SK-N-SH treated with all-trans-retinoic acid at 6 μM for 48 hours (cell line): ENCODE data around the gene ADRA1B.

ENCODE experiments used
- ATAC-seq: fragments of 200-7000 bp; cut with Tn5 transposase; 3 replicates; pipeline ENCODE4 v1.9.1; 2020; ENCODE audit warnings: mild to moderate bottlenecking, moderate library complexity
- ARNTL ChIP-seq: fragments of 450-650 bp; formaldehyde crosslinking; IDR thresholded peaks from 2 replicates; pipeline ENCODE4 v1.5.0; 2020; ENCODE audit warnings: low read depth, mild to moderate bottlenecking, moderate library complexity, borderline replicate concordance
- BACH2 ChIP-seq: fragments of 250-450 bp; sonication (Bioruptor Pico); IDR thresholded peaks from 2 replicates; pipeline ENCODE4 v1.9.0; 2021; ENCODE audit warnings: mild to moderate bottlenecking, borderline replicate concordance
- CSDC2 ChIP-seq: fragments of 250-450 bp; sonication (Bioruptor Pico); IDR thresholded peaks from 2 replicates; pipeline ENCODE4 v1.5.0; 2020; ENCODE audit warnings: mild to moderate bottlenecking, moderate library complexity
- ESRRG ChIP-seq: fragments of 250-450 bp; sonication (Bioruptor Pico); IDR thresholded peaks from 2 replicates; pipeline ENCODE4 v1.6.1; 2021; ENCODE audit warnings: mild to moderate bottlenecking
- GLIS3 ChIP-seq: fragments of 250-450 bp; sonication (Bioruptor Pico); IDR thresholded peaks from 2 replicates; pipeline ENCODE4 v1.5.0; 2020; ENCODE audit warnings: mild to moderate bottlenecking, moderate library complexity
- ISL1 ChIP-seq: fragments of 250-450 bp; sonication (Bioruptor Pico); IDR thresholded peaks from 2 replicates; pipeline ENCODE4 v2.1.2; 2022; ENCODE audit warnings: mild to moderate bottlenecking, moderate library complexity
- OSR1 ChIP-seq: fragments of 250-450 bp; sonication (Bioruptor Pico); IDR thresholded peaks from 2 replicates; pipeline ENCODE4 v1.8.0; 2022; ENCODE audit warnings: moderate library complexity, mild to moderate bottlenecking, inconsistent platforms
- RARB ChIP-seq: fragments of 250-450 bp; sonication (Bioruptor Pico); IDR thresholded peaks from 2 replicates; pipeline ENCODE4 v1.8.0; 2021; ENCODE audit warnings: mild to moderate bottlenecking, moderate library complexity
- SNAI2 ChIP-seq: fragments of 250-450 bp; sonication (Bioruptor Pico); IDR thresholded peaks from 2 replicates; pipeline ENCODE4 v1.5.0; 2020; ENCODE audit warnings: mild to moderate bottlenecking, moderate library complexity
- TCF4 ChIP-seq: fragments of 250-450 bp; sonication (Bioruptor Pico); IDR thresholded peaks from 2 replicates; pipeline ENCODE4 v1.8.0; 2021; ENCODE audit warnings: mild to moderate bottlenecking, moderate library complexity, borderline replicate concordance
- ZC3H10 ChIP-seq: fragments of 250-450 bp; sonication (Bioruptor Pico); IDR thresholded peaks from 2 replicates; pipeline ENCODE4 v1.5.1; 2021; ENCODE audit warnings: mild to moderate bottlenecking, moderate library complexity
- ZFP3 ChIP-seq: fragments of 250-450 bp; sonication (Bioruptor Pico); IDR thresholded peaks from 2 replicates; pipeline ENCODE4 v1.5.0; 2020; ENCODE audit warnings: mild to moderate bottlenecking, moderate library complexity
- ZFP30 ChIP-seq: fragments of 450-650 bp; formaldehyde crosslinking; IDR thresholded peaks from 2 replicates; pipeline ENCODE4 v1.5.0; 2022; ENCODE audit warnings: mild to moderate bottlenecking, moderate library complexity
- ZNF565 ChIP-seq: fragments of 450-650 bp; formaldehyde crosslinking; conservative IDR thresholded peaks from 2 replicates; pipeline ENCODE4 v1.5.0; 2020; ENCODE audit warnings: low read depth, mild to moderate bottlenecking, moderate library complexity
- ZNF70 ChIP-seq: fragments of 450-650 bp; formaldehyde crosslinking; IDR thresholded peaks from 2 replicates; pipeline ENCODE4 v1.5.0; 2020; ENCODE audit warnings: mild to moderate bottlenecking, moderate library complexity
- ZNF8 ChIP-seq: fragments of 450-650 bp; formaldehyde crosslinking; IDR thresholded peaks from 2 replicates; pipeline ENCODE4 v1.5.0; 2020; ENCODE audit warnings: mild to moderate bottlenecking, moderate library complexity
- TF ChIP-seq, protein P1 (sequence below): fragments of 250-450 bp; sonication (Bioruptor Pico); IDR thresholded peaks from 2 replicates; pipeline ENCODE4 v1.8.0; 2021; ENCODE audit warnings: low read depth, mild to moderate bottlenecking, moderate library complexity, borderline replicate concordance
- TF ChIP-seq, protein P2 (sequence below): fragments of 250-450 bp; sonication (Bioruptor Pico); IDR thresholded peaks from 2 replicates; pipeline ENCODE4 v1.5.1; 2021; ENCODE audit warnings: mild to moderate bottlenecking, moderate library complexity
- TF ChIP-seq, protein P3 (sequence below): fragments of 250-450 bp; sonication (Bioruptor Pico); IDR thresholded peaks from 2 replicates; pipeline ENCODE4 v1.8.0; 2020; ENCODE audit warnings: mild to moderate bottlenecking, moderate library complexity, borderline replicate concordance
- TF ChIP-seq, protein P4 (sequence below): fragments of 250-450 bp; sonication (Bioruptor Pico); IDR thresholded peaks from 2 replicates; pipeline ENCODE4 v1.5.1; 2020; ENCODE audit warnings: low read depth, mild to moderate bottlenecking, moderate library complexity

Gene ADRA1B

DNA sequence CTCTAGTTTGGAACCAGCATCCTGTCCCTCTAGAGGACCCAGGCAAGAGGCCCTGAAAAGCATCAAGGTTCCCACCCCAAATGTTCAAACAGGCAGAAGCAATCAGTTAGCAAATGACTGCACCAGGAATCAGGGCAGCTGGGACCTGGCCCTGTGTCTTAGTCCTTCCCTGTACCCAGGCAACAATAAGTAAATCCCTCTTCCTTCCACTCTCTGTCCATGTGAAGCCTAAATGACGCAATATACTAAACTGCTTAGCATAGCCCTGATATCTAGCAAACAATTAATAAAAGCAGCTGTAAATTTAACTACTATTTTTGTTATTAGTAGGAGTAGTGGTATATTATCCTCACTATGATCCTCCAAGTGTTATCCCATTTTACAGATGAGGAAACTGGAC is 13.2 kb upstream of the ADRA1B start:
- no peak for TF ChIP-seq ZNF70
- TF ChIP-seq ZC3H10 (CRISPR knock-in tag) = no peak
- TF ChIP-seq ZNF8 (CRISPR knock-in tag) = no peak
- TF ChIP-seq, all 23 proteins: peak for 0

DNA sequence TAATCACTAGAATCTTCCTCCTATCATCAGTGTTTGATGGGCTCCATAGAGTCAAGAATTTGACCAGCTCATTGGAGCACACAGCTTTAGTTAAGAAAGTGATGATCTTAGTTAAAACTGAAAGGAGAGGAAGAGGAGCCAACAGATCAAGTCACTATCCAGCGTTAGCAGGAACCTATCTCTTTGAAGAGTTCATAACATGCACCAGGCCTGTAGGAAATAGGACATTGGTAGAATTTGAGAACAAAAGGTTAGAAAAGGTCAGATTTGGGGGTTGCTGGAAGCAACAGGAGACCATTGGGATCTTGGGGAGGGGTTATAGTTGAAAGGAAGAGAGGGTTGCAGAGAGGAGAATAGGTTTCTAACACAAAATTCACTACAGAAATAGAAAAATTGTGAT is 11.4 kb upstream of the ADRA1B start:
- no peak for TF ChIP-seq GLIS3 (CRISPR knock-in tag)
- TF ChIP-seq ZC3H10 (CRISPR knock-in tag) = no peak
- TF ChIP-seq TCF4 (CRISPR knock-in tag) = no peak
- no peak for TF ChIP-seq ZFP3 (CRISPR knock-in tag)
- no peak for TF ChIP-seq ZNF8 (CRISPR knock-in tag)
- no peak for TF ChIP-seq RARB
- TF ChIP-seq CSDC2 (CRISPR knock-in tag) = no peak
- TF ChIP-seq, protein P1, sequence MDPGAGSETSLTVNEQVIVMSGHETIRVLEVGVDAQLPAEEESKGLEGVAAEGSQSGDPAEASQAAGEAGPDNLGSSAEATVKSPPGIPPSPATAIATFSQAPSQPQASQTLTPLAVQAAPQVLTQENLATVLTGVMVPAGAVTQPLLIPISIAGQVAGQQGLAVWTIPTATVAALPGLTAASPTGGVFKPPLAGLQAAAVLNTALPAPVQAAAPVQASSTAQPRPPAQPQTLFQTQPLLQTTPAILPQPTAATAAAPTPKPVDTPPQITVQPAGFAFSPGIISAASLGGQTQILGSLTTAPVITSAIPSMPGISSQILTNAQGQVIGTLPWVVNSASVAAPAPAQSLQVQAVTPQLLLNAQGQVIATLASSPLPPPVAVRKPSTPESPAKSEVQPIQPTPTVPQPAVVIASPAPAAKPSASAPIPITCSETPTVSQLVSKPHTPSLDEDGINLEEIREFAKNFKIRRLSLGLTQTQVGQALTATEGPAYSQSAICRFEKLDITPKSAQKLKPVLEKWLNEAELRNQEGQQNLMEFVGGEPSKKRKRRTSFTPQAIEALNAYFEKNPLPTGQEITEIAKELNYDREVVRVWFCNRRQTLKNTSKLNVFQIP (CRISPR knock-in tag) = no peak
- no peak for TF ChIP-seq ZNF565 (CRISPR knock-in tag)
- TF ChIP-seq ISL1 (CRISPR knock-in tag) = no peak
- TF ChIP-seq ZFP30 (CRISPR knock-in tag) = no peak
- TF ChIP-seq BACH2 (CRISPR knock-in tag) = no peak
- no peak for TF ChIP-seq ARNTL (CRISPR knock-in tag)
- no peak for ATAC-seq

More for the DNA sequence above, 13.2 kb upstream of the ADRA1B start:
- no peak for ATAC-seq

DNA sequence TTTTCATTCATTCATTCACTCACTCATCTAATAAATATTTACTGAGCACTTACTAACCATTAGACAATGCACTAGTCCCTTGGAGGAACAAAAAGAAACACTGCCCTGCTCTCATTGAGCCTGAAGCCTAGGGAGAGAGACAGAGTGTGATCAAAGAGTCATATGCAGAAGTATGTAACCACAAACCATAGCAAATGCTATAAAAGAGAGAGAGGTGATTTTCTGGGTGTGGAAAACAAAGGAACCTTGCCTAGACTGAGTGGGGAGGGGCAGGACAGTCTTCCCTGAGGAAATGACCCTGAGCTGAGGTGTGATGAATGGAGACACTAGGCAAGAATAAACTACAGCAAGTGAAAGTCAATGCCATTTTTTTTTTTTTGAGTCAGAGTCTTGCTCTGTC is 10.8 kb upstream of the ADRA1B start:
- TF ChIP-seq ZNF8 (CRISPR knock-in tag) (no peak), BACH2 (CRISPR knock-in tag) (no peak), ZNF565 (CRISPR knock-in tag) (no peak), SNAI2 (CRISPR knock-in tag) (no peak), ESRRG (CRISPR knock-in tag) (no peak), ZC3H10 (CRISPR knock-in tag) (no peak), OSR1 (CRISPR knock-in tag) (no peak), ZFP30 (CRISPR knock-in tag) (no peak), TCF4 (CRISPR knock-in tag) (no peak), ISL1 (CRISPR knock-in tag) (no peak)
- TF ChIP-seq, protein P2, sequence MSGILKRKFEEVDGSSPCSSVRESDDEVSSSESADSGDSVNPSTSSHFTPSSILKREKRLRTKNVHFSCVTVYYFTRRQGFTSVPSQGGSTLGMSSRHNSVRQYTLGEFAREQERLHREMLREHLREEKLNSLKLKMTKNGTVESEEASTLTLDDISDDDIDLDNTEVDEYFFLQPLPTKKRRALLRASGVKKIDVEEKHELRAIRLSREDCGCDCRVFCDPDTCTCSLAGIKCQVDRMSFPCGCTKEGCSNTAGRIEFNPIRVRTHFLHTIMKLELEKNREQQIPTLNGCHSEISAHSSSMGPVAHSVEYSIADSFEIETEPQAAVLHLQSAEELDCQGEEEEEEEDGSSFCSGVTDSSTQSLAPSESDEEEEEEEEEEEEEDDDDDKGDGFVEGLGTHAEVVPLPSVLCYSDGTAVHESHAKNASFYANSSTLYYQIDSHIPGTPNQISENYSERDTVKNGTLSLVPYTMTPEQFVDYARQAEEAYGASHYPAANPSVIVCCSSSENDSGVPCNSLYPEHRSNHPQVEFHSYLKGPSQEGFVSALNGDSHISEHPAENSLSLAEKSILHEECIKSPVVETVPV (CRISPR knock-in tag) = no peak
- TF ChIP-seq, protein P3, sequence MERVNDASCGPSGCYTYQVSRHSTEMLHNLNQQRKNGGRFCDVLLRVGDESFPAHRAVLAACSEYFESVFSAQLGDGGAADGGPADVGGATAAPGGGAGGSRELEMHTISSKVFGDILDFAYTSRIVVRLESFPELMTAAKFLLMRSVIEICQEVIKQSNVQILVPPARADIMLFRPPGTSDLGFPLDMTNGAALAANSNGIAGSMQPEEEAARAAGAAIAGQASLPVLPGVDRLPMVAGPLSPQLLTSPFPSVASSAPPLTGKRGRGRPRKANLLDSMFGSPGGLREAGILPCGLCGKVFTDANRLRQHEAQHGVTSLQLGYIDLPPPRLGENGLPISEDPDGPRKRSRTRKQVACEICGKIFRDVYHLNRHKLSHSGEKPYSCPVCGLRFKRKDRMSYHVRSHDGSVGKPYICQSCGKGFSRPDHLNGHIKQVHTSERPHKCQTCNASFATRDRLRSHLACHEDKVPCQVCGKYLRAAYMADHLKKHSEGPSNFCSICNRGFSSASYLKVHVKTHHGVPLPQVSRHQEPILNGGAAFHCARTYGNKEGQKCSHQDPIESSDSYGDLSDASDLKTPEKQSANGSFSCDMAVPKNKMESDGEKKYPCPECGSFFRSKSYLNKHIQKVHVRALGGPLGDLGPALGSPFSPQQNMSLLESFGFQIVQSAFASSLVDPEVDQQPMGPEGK (CRISPR knock-in tag) = no peak
- TF ChIP-seq, protein P4, sequence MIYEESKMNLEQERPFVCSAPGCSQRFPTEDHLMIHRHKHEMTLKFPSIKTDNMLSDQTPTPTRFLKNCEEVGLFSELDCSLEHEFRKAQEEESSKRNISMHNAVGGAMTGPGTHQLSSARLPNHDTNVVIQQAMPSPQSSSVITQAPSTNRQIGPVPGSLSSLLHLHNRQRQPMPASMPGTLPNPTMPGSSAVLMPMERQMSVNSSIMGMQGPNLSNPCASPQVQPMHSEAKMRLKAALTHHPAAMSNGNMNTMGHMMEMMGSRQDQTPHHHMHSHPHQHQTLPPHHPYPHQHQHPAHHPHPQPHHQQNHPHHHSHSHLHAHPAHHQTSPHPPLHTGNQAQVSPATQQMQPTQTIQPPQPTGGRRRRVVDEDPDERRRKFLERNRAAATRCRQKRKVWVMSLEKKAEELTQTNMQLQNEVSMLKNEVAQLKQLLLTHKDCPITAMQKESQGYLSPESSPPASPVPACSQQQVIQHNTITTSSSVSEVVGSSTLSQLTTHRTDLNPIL = no peak
- TF ChIP-seq, protein P1 (CRISPR knock-in tag) = no peak
- ATAC-seq = peak; percentile 74

DNA sequence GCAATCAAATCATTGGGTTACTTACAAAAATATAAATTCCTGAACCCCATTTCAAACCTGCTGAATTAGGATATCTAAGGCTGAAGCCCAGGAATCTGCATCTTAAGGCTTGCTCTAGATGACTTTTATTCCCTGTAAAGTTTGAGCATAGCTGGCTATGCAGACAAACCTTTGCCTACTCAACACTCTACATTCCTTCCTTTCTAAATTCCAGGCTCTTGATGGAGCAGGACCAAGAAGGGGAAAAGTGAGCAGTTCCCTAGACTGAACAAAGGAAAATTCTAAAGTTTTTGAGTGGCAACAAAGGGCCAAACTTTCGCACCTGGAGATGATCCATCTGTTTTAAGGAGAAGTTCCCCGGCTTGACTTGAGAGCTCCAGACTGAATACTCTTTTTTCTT is 9.8 kb upstream of the ADRA1B start:
- ATAC-seq = no peak
- TF ChIP-seq OSR1 (CRISPR knock-in tag) (no peak), ESRRG (CRISPR knock-in tag) (no peak), ZNF8 (CRISPR knock-in tag) (no peak), GLIS3 (CRISPR knock-in tag) (no peak), ISL1 (CRISPR knock-in tag) (no peak), ZC3H10 (CRISPR knock-in tag) (no peak)
- TF ChIP-seq, all 23 proteins: peak for 0
